Adipocyte (in vitro differentiated cells): Measurements from ENCODE around the gene PSG7.
"Not testable (repeated sequence)": the region's sequence is repeated elsewhere in the genome, so short reads cannot be mapped to it uniquely, and the experiment has no call there.

Experiments
- DNase-seq: peaks from one replicate; pipeline ENCODE4 v3.0.0-alpha.2; 2015; ENCODE audit warnings: low read depth
- H3K27me3 ChIP-seq: replicated peaks from 2 replicates; pipeline ENCODE4 v1.7.0; 2013; ENCODE audit warnings: mild to moderate bottlenecking, low read length, moderate library complexity; ENCODE audit not compliant: control insufficient read depth, insufficient read depth
- H3K36me3 ChIP-seq: 2 replicates; pipeline ENCODE4 v1.7.0; 2013; ENCODE audit warnings: low read length, mild to moderate bottlenecking, moderate library complexity; ENCODE audit not compliant: control insufficient read depth, insufficient read depth, severe bottlenecking
- H3K4me1 ChIP-seq: 2 replicates; pipeline ENCODE4 v1.7.0; 2013; ENCODE audit warnings: mild to moderate bottlenecking, low read length, moderate library complexity; ENCODE audit not compliant: control insufficient read depth, insufficient read depth
- H3K4me3 ChIP-seq: 2 replicates; pipeline ENCODE4 v1.7.0; 2013; ENCODE audit warnings: mild to moderate bottlenecking, low read length, moderate library complexity
- H3K9ac ChIP-seq: 2 replicates; pipeline ENCODE4 v1.7.0; 2013; ENCODE audit warnings: mild to moderate bottlenecking, low read length, moderate library complexity
- H3K9me3 ChIP-seq: 2 replicates; pipeline ENCODE4 v1.7.0; 2013; ENCODE audit warnings: mild to moderate bottlenecking, low read length, moderate library complexity; ENCODE audit not compliant: control insufficient read depth

Gene PSG7

GRCh38 chr19:42913516-42913915 is 23.5 kb downstream of the PSG7 start:
- not testable (repeated sequence) for H3K27me3 ChIP-seq, H3K4me1 ChIP-seq, H3K9ac ChIP-seq, H3K9me3 ChIP-seq, H3K36me3 ChIP-seq, H3K4me3 ChIP-seq, DNase-seq

GRCh38 chr19:42912941-42913340 is 24.1 kb downstream of the PSG7 start:
- not testable (repeated sequence) for H3K9ac ChIP-seq, H3K36me3 ChIP-seq, H3K4me3 ChIP-seq, DNase-seq, H3K27me3 ChIP-seq, H3K9me3 ChIP-seq, H3K4me1 ChIP-seq

DNA sequence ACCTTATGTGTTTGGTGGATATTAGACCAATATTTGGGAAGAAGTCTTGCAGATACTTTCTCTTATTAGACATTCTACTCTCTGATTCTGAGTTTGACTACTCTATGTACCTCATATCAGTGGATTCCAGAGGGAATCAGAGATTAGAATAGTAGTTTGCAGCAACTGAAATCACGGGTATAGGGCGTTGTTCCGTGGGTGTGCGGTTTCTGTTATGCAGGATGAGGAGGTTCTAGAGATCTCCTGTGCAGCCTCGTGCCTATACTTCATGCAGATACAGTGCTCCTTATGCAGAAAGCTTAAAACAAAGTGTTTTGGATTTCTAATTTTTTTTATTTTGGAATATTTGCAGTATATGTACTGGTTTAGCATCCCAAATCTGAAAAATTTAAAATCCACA is 25.3 kb downstream of the PSG7 start:
- H3K4me3 ChIP-seq, H3K4me1 ChIP-seq, H3K9ac ChIP-seq, H3K9me3 ChIP-seq, H3K36me3 ChIP-seq, DNase-seq, H3K27me3 ChIP-seq: not testable (repeated sequence)

DNA sequence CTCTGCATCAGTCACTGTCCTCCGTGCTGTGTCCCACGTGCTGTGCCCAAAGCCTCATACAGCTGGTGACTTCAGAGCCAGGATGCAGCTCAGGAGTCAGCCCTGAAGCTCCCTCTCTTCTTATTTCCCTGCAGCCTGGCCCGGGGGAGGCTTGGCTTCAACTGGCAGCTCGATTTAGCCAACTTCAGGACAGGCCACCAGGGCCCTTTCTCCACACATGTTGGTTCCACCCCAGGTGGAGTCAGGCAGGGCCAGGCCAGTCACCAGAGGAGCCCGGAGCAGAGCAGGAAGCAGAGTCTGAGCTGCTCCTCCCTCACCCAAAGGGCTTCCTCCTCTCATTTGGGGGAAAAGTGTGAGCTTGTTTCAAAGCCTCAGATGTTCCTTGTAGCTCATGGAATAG is 30.8 kb downstream of the PSG7 start:
- H3K27me3 ChIP-seq, H3K36me3 ChIP-seq, H3K4me3 ChIP-seq, H3K9me3 ChIP-seq, H3K9ac ChIP-seq, H3K4me1 ChIP-seq, DNase-seq: not testable (repeated sequence)

DNA sequence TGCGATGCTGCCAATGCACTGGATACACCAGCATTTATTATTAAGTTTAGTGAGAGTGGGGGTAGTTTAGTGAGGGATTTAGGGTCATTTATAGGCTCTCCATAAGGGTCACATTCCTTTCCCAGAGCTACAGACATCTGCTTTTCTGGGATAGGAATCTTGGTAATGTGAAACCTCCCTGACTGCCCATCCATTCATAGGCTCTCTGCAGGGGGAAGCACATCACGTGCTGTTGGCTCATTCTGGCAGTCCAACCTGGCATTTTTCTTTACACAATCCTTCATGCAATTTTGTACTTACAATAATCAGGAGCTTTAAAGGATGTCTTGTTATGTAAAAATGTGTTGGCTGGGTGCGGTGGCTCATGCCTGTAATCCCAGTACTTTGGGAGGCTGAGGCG is 36.4 kb downstream of the PSG7 start:
- DNase-seq = not testable (repeated sequence)

GRCh38 chr19:42899674-42900073 is 37.3 kb downstream of the PSG7 start:
- H3K27me3 ChIP-seq, H3K4me3 ChIP-seq, H3K36me3 ChIP-seq, DNase-seq, H3K9me3 ChIP-seq, H3K4me1 ChIP-seq, H3K9ac ChIP-seq: not testable (repeated sequence)

More for the DNA sequence above, 36.4 kb downstream of the PSG7 start:
- H3K9ac ChIP-seq, H3K27me3 ChIP-seq, H3K9me3 ChIP-seq, H3K36me3 ChIP-seq, H3K4me1 ChIP-seq, H3K4me3 ChIP-seq: not testable (repeated sequence)

GRCh38 chr19:42899110-42899509 is 37.9 kb downstream of the PSG7 start:
- not testable (repeated sequence) for H3K4me3 ChIP-seq, DNase-seq, H3K9ac ChIP-seq, H3K9me3 ChIP-seq, H3K4me1 ChIP-seq, H3K27me3 ChIP-seq, H3K36me3 ChIP-seq

DNA sequence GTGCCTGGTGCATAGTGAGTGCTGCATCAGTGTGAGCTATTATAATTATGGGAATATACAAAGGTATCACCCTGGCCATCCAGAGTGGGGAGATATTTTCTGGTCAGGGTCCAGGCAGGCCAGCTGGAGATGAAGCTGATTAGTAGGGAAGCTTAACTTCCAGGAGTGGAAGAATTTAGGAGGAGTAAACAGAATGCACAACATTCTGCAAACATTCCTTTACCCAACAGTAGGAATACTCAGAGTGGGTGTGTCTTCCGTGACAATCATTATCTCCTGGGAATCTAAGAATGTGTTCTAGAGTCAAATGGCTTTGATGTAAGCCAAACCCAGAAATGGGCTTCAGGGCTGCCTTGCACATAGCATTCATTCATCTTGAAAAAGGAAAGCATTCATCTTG is 38.4 kb downstream of the PSG7 start:
- H3K27me3 ChIP-seq, H3K4me1 ChIP-seq, DNase-seq, H3K4me3 ChIP-seq, H3K36me3 ChIP-seq, H3K9ac ChIP-seq, H3K9me3 ChIP-seq: not testable (repeated sequence)

GRCh38 chr19:42897729-42898128 is 39.3 kb downstream of the PSG7 start:
- not testable (repeated sequence) for DNase-seq, H3K27me3 ChIP-seq, H3K9me3 ChIP-seq, H3K9ac ChIP-seq, H3K4me3 ChIP-seq, H3K4me1 ChIP-seq, H3K36me3 ChIP-seq

GRCh38 chr19:42890446-42890845 is 46.6 kb downstream of the PSG7 start:
- not testable (repeated sequence) for H3K36me3 ChIP-seq, H3K27me3 ChIP-seq, H3K4me1 ChIP-seq, DNase-seq, H3K9ac ChIP-seq, H3K9me3 ChIP-seq, H3K4me3 ChIP-seq

DNA sequence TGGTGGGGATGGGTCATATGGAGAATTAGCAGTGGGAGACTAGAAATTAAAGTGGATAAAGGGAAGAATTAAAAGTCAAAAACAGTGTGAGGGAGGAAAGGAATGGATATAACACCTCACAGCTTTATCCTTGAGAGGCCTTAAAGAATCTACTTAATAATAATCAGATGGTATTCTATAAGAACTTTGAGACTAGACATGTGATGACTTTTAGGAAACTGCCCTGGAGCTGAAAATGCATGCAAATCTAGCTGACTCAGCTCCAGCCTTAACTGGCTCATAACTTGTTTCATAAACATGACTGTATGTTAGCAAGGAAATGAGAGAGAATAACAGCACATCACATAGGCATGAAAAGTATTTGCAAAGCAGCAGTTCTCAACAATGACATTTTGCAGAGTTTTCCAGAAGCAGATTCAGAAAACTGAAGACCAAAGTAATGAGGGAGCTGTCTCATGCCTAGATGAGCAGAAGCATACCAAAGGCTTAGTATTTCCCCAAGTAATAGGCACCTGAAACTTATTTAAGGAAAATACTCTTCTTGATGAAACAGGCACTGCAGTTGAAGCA is 49.0 kb downstream of the PSG7 start:
- not testable (repeated sequence) for H3K9me3 ChIP-seq, H3K4me1 ChIP-seq, H3K36me3 ChIP-seq, H3K27me3 ChIP-seq, DNase-seq, H3K9ac ChIP-seq, H3K4me3 ChIP-seq

DNA sequence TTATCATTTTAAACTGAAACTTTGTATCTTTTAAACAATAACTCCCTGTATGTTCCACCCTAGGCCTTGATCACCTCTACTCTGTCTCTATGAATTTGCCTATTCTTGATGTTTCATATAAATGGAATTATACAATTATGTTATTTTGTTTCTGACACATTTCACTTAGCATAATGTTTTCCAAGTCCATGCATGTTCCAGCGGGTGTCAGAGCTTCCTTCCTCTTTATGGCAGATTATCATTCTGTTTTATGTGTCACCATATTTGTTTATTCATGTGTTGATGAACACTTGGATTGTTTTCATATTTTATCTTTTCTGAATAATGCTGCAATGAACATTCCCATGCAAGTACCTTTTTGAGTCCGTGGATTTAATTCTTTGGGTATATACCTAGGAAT is 54.3 kb downstream of the PSG7 start:
- not testable (repeated sequence) for H3K9me3 ChIP-seq, H3K4me3 ChIP-seq, H3K4me1 ChIP-seq, H3K36me3 ChIP-seq, H3K27me3 ChIP-seq, H3K9ac ChIP-seq, DNase-seq
